IMR-90 (cell line): ENCODE results near the gene NTPCR.

Source experiments
- CEBPB ChIP-seq: IDR thresholded peaks from 2 replicates; pipeline ENCODE4 v1.6.1; 2012; ENCODE audit warnings: low read depth, low read length, improper control_type of control experiment
- FOS ChIP-seq: fragments of 150-350 bp; IDR thresholded peaks from 2 replicates; pipeline ENCODE4 v1.6.1; 2016; ENCODE audit warnings: low read depth, low read length
- MAFK ChIP-seq: IDR thresholded peaks from 2 replicates; pipeline ENCODE4 v1.6.1; 2012; ENCODE audit warnings: low read depth, low read length, improper control_type of control experiment
- MAZ ChIP-seq: IDR thresholded peaks from 2 replicates; pipeline ENCODE4 v1.6.1; 2012; ENCODE audit warnings: low read depth, mild to moderate bottlenecking, low read length, improper control_type of control experiment, moderate library complexity, borderline replicate concordance
- POLR2A ChIP-seq: IDR thresholded peaks from 2 replicates; pipeline ENCODE4 v1.6.1; 2012; ENCODE audit warnings: mild to moderate bottlenecking, low read depth, low read length
- RAD21 ChIP-seq: IDR thresholded peaks from 2 replicates; pipeline ENCODE4 v1.6.1; 2012; ENCODE audit warnings: low read length, improper control_type of control experiment
- RFX5 ChIP-seq: IDR thresholded peaks from 2 replicates; pipeline ENCODE4 v1.8.0; 2012; ENCODE audit warnings: low read depth, mild to moderate bottlenecking, low read length, moderate library complexity
- SMC3 ChIP-seq: fragments of 150-350 bp; IDR thresholded peaks from 2 replicates; pipeline ENCODE4 v1.6.1; 2016; ENCODE audit warnings: low read depth, mild to moderate bottlenecking, antibody characterized with exemption, low read length, moderate library complexity
- TF ChIP-seq, protein P1 (sequence below): conservative IDR thresholded peaks from 2 replicates; pipeline ENCODE4 v1.5.1; 2012; ENCODE audit warnings: mild to moderate bottlenecking, low read depth, low read length, improper control_type of control experiment
- TF ChIP-seq, protein P2 (sequence below): fragments of 150-350 bp; IDR thresholded peaks from 2 replicates; pipeline ENCODE4 v1.6.1; 2017; ENCODE audit warnings: mild to moderate bottlenecking, antibody characterized with exemption, low read length, low read depth

DNA sequence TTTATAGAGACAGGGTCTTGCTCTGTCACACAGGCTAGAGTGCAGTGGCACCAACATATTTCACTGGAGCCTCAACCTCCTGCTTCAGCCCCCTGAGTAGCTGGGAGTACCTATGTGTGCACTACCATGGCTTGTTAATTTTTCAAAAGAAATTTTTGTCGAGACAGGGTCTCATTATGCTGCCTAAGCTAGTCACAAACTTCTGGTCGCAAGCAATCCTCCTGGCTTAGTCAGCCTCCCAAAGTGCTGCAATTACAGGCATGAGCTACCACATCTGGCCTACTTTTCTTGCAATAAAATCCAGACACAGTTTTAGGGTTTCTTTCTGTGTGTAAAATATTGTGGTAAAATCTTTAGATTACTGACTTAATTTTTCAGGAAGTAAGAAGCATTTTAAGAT lies 27.9 kb upstream of the NTPCR start:
- TF ChIP-seq CEBPB, result no peak
- TF ChIP-seq POLR2A, result no peak
- TF ChIP-seq, protein P1, sequence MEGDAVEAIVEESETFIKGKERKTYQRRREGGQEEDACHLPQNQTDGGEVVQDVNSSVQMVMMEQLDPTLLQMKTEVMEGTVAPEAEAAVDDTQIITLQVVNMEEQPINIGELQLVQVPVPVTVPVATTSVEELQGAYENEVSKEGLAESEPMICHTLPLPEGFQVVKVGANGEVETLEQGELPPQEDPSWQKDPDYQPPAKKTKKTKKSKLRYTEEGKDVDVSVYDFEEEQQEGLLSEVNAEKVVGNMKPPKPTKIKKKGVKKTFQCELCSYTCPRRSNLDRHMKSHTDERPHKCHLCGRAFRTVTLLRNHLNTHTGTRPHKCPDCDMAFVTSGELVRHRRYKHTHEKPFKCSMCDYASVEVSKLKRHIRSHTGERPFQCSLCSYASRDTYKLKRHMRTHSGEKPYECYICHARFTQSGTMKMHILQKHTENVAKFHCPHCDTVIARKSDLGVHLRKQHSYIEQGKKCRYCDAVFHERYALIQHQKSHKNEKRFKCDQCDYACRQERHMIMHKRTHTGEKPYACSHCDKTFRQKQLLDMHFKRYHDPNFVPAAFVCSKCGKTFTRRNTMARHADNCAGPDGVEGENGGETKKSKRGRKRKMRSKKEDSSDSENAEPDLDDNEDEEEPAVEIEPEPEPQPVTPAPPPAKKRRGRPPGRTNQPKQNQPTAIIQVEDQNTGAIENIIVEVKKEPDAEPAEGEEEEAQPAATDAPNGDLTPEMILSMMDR, result no peak
- TF ChIP-seq MAZ, result no peak
- TF ChIP-seq, protein P2, sequence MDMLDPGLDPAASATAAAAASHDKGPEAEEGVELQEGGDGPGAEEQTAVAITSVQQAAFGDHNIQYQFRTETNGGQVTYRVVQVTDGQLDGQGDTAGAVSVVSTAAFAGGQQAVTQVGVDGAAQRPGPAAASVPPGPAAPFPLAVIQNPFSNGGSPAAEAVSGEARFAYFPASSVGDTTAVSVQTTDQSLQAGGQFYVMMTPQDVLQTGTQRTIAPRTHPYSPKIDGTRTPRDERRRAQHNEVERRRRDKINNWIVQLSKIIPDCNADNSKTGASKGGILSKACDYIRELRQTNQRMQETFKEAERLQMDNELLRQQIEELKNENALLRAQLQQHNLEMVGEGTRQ, result no peak
- TF ChIP-seq RAD21, result no peak
- TF ChIP-seq SMC3, result no peak
- TF ChIP-seq RFX5, result no peak
- TF ChIP-seq FOS, result no peak
- TF ChIP-seq MAFK, result no peak
